ENCODE data around the gene ARL5C.

Gene ARL5C, protein sequence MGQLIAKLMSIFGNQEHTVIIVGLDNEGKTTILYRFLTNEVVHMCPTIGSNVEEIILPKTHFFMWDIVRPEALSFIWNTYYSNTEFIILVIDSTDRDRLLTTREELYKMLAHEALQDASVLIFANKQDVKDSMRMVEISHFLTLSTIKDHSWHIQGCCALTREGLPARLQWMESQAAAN

GRCh38 chr17:39165841-39166349 is at the start of gene ARL5C:
ARL5C (minus strand) TSS chr17:39166161; CDS start chr17:39165760, 401 bp downstream.
- DNase-seq (ENCODE audit: low spot score), result no peak

GRCh38 chr17:39213852-39214251 is 47.9 kb upstream of the ARL5C start:
- DNase-seq (ENCODE audit: low spot score), result no peak

- no peak for DNase-seq (ENCODE audit: low spot score)
These were observed 47.0 kb upstream of the ARL5C start for GRCh38 chr17:39212841-39213480.

GRCh38 chr17:39212195-39212810 is 46.3 kb upstream of the ARL5C start:
- DNase-seq (ENCODE audit: low spot score), result no peak

- DNase-seq (ENCODE audit: low spot score), result no peak
These were observed 44.1 kb upstream of the ARL5C start for GRCh38 chr17:39210093-39210434.

- DNase-seq (ENCODE audit: low spot score), result peak; percentile 52
These were observed 43.5 kb upstream of the ARL5C start for GRCh38 chr17:39209317-39210092.

DNA sequence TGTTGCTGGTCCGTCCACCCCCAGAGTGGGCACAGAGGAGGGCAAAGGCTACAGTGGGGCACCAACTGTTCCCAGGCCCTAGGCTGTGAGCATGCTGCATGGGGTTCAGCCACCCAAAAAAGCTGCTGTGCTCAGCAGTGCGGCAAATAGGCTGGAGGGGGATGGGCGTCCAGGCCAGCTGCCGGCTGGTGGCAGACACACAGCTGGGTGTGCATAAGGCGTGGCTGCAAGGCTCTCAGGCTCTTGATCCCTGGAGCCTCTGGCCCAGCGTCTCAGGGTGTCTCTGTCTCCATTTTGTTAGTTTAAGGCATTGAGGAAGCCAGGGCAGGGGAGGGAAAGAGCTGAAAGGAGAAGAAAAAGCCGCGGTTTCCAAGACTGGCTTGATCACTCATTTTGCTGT is 42.9 kb upstream of the ARL5C start:
- peak; percentile 88 for DNase-seq (ENCODE audit: low spot score)

DNA sequence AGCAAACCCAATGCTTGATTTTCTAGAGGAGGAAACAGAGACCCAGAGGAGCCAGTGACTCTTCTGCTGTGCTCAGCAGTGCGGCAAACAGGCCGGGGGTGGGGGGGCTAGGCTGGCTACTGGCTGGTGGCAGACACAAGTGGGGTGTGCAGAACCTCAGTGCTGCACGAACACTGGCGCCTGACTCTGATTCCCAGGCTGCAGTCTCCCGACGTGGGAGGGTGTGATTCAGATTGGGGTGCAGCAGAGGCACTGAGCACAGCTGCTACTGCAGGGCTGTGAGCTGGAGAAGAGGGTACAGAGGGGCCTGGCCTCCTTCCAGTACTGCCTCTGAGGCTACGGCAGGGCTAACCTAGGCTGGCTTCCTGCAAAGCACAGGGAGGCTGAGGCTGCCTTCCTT is 42.2 kb upstream of the ARL5C start:
- no peak for DNase-seq (ENCODE audit: low spot score)

DNA sequence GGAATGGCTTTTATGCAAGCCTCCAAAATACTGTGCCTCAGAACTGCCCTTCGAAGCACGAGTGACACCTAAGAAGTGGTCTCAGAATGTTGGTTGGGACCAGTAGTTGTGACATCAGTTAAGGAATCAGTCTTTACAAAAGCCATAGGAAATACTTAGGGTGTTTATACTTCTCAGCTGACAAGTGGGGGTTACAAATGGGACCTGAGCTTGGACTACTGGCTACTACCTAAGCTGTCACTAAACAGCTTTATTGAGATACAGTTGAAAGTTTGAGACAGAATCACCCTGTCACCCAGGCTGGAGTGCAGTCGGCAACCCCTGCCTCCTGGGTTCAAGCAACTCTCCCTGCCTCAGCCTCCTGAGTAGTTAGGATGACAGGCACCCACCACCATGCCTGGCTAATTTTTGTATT is 39.2 kb upstream of the ARL5C start:
- no peak for DNase-seq (ENCODE audit: low spot score)

- no peak for DNase-seq (ENCODE audit: low spot score)
These were observed 38.3 kb upstream of the ARL5C start for GRCh38 chr17:39204245-39204644.

DNA sequence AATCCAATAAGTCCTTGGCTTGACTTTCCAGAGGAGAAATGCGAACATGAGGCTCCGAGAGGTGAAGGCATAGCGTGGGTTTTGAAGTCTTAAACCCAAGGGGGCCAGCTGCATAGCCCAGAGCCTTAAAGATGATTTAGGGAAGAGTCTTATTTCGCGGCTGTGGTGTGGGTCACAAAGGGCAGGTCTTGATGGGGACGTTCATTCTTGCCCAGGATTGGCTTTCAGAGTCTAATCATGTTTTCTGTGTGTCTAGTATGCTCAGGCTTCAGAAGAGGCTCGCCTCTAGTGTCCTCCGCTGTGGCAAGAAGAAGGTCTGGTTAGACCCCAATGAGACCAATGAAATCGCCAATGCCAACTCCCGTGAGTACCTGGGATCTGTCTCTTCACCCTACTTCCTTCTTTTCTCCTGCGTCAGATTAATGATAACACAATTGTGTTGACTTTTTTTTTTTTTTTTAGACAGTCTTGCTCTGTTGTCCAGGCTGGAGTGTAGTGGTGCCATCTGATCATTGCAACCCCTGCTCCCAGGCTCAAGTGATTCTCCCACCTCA is 35.1 kb upstream of the ARL5C start:
- no peak for DNase-seq (ENCODE audit: low spot score)

DNA sequence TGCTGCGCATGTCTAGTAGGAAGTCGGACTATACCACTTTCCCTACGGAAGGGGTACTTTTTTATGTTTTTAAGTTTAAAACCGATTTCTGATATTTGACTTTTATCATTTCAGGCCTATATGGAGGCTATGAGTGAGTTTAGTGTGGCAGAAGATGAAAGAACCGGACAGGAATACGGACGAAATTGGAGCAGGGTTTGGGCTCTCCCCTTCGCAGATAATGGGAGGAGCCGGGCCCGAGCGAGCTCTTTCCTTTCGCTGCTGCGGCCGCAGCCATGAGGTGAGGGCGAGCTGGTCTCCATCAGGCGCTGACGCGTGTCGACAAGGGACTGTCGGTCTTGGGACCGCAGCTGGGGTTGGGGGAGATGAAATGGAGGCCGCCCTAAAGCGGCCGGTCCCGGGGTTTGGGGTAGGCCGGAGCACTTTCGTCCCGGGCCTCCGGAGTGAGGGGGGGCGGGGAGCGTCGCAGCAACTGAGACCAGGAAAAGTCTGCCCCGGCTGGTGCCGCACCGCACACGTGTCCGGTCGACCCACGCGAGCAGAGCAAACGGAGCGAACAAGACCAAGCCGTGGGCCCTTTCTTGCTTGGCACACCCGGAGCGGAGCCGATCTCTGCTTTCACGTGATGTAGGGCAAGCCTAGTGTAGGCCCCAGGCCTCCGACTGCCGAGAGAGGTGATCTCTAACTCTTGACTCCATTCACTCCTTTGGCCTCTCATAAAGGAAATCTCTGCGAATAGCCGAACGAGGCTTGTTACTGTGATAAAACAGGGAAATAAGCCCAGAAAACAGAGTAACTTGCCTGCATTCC is 34.3 kb upstream of the ARL5C start, which contains the start of gene RPL19:
TSS of gene RPL19 (plus strand) at position 214 of the 810 bp plus-strand sequence. CDS start at position 276, 62 bp downstream.
- peak; percentile 88 for DNase-seq (ENCODE audit: low spot score)

GRCh38 chr17:39199820-39200069 is 33.8 kb upstream of the ARL5C start:
- peak; percentile 95 for DNase-seq (ENCODE audit: low spot score)

- DNase-seq (ENCODE audit: low spot score), result no peak
These were observed 32.2 kb upstream of the ARL5C start for GRCh38 chr17:39198186-39198566.

- peak; percentile 83 for DNase-seq (ENCODE audit: low spot score)
These were observed 31.6 kb upstream of the ARL5C start, which contains the start of gene CACNB1 for GRCh38 chr17:39197380-39198185. CACNB1 (minus strand) TSS chr17:39197669; CDS start chr17:39197495, 174 bp downstream.

DNA sequence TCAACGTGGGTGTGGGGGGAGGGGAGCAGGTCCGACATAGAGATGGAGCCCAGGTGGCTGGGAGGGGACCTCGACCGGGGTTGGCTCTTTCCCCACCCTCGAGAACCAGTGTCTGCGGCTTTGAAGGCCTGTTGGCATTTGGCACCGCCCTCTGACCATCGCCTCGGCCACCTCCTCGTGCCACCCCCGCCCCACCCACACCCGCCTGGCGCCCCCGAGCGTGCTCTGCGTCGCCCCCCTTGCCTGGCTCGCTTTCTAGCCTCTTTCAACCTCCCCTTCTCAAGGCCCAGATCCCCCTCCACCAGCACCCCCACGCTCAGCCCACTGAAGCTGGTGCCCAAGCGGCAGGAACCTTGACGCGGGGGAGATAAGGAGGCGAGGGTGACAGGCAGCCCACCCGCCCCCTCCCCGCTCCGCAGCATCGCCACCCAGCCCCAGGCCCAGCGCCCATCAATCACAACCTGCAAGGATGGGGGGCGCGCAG is 30.9 kb upstream of the ARL5C start:
- no peak for DNase-seq (ENCODE audit: low spot score)

DNA sequence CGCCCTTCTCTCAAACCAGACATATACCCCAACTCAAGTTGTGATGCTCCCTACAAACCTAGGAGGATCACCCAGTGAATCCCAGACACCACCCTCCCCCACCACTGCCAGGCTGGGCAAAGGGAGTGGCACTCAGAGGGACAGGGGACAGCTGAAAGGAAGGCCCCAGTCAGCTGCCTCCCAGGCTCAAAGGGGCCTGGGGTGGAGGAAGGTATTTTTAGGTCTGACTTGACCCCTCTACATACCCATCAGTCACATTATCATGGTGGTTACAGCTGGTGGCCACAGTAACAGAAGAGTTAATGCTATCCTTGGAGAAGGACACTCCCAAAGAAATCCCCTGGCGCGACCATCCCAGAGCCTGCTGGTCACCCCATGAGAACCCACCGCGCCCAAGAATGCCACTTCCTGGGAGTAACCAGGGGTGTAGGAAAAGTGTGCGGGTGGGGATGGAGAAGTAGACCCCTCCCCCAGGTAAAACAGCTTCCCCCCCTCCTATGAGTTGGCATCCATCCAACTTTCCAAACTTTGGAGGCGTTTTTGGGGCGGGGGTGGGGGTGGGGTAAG is 30.4 kb upstream of the ARL5C start:
- DNase-seq (ENCODE audit: low spot score), result no peak

DNA sequence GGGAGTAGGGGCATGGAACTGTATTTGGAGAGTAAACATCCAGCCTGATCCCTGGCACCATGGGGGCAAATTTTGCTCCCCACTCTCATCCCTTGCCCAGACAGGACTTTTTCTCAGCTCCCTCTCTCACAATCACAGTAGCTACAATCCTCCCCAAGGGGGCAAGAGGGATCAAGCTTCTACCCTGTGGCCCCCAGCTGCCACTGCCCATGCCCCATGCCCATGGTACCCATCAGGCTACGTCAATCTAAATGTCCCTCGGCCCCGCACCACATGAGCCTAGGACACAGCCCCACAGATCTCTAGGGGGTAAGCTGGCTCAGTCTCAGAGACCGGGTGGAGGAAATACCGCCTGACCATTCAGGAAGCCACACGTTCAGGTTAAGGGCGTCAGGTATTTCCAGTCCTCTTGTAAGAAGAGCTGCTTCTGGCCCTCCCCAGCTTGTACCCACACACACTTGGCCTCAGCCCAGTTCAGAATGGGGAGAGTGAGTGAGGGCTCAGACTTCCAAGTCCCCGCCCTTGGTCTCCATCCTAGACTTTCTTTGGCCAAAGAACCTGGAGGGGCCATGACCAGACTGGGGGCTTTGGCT is 29.7 kb upstream of the ARL5C start:
- no peak for DNase-seq (ENCODE audit: low spot score)

- no peak for DNase-seq (ENCODE audit: low spot score)
These were observed 29.1 kb upstream of the ARL5C start for GRCh38 chr17:39194985-39195524.
